ENCODE data around the gene TAS2R40.

GRCh38 chr7:143181349-143181748 is 40.5 kb upstream of the TAS2R40 start:
- TF ChIP-seq, protein P1, sequence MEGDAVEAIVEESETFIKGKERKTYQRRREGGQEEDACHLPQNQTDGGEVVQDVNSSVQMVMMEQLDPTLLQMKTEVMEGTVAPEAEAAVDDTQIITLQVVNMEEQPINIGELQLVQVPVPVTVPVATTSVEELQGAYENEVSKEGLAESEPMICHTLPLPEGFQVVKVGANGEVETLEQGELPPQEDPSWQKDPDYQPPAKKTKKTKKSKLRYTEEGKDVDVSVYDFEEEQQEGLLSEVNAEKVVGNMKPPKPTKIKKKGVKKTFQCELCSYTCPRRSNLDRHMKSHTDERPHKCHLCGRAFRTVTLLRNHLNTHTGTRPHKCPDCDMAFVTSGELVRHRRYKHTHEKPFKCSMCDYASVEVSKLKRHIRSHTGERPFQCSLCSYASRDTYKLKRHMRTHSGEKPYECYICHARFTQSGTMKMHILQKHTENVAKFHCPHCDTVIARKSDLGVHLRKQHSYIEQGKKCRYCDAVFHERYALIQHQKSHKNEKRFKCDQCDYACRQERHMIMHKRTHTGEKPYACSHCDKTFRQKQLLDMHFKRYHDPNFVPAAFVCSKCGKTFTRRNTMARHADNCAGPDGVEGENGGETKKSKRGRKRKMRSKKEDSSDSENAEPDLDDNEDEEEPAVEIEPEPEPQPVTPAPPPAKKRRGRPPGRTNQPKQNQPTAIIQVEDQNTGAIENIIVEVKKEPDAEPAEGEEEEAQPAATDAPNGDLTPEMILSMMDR (IDR thresholded peaks at IDR 0.05; ENCODE audit: extremely low read depth in 1 of 2, insufficient read depth in 1 of 2, low read depth in 1 of 2, low read length in 2 of 2) = no peak
- TF ChIP-seq EZH2 (IDR thresholded peaks at IDR 0.05; ENCODE audit: borderline replicate concordance, low read depth, low read length, severe bottlenecking) = no peak

Data from endothelial cell of umbilical vein (primary cell).